Measurements from ENCODE around the gene FAM3B.

FAM3B gene

DNA sequence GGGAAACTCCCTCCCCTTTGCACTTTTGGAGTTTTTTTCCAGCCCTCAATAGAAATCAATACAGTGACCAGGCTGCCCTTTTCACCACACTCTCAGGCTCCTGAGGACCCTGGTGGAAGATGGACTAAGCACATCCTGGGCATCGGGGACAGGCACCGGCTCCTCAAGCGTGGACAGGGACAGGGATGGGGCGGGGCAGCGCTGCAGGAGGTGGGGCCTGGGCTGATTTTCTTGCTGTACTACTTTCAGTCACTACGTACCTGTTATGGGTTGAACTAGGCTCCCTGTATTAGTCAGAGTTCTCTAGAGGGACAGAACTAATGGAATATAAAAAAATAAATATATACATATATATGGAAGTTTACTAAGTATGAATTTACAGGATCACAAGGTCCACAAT, 47.7 kb downstream of the FAM3B start:
- H3K4me3 ChIP-seq (ENCODE audit: low read length): no peak overlapping the region
- DNase-seq (ENCODE audit: low read depth, low spot score): no peak

DNA sequence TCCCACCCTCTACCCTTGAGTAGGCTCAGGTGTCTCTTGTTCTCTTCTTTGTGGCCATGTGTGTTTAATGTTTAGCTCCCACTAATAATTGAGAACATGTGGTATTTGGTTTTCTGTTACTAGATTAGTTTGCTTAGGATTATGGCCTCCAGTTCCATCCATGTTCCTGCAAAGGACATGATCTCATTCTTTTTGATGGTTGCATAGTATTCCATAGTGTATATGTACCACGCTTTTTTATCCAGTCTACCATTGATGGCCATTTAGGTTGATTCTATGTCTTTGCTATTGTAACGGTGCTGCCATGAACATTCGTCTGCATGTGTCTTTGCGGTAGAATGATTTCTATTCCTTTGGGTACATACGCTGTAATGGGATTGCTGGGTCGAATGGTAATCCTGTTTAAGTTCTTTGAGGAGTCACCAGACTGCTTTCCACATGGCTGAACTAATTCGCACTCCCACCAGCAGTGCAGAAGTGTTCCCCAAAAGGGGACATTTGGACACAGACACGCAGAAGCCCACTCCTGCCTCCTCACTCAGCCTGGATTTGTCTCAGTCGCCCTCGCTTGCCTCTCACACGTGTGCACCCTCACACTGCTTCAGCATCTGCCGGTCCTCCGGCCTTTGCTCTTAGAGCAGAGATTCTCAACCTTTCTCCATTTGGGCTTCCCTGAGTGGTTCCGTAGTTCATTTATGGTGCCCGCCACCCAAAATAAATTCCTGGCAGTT, 48.9 kb downstream of the FAM3B start:
- no peak overlapping the region for H3K4me3 ChIP-seq (ENCODE audit: low read length)
- DNase-seq (ENCODE audit: low read depth, low spot score): no peak

DNA sequence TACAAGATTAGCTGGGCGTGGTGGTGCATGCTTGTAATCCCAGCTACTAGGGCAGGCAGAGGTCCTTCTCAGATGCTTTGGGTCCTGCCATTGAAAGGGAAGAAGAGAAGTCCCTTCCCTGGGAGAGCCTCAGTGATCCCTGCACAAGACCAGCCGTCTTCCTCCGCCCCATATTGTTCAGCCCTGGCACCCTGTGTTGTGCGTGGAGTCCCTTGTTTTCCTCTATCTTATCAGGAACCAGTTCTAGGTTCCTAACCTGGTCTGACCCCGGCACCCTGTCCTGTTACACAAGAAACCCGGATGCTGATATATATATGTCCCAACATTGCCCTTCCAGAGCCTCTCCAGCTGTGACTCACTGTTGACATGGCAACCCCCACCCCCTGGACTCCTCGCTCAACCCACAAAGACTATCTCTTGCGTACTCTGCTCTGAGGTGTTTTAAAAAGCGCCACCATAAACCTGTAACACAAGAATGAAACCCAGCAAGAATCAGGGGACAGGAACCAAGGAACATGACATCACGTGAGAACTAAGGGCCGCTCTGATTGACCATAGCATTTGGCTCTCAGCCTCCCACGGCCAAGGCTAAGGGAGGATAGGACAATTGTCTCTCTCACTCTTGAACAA, 50.0 kb downstream of the FAM3B start:
- H3K4me3 ChIP-seq (ENCODE audit: low read length): no peak overlapping the region
- DNase-seq (ENCODE audit: low read depth, low spot score): no peak

DNA sequence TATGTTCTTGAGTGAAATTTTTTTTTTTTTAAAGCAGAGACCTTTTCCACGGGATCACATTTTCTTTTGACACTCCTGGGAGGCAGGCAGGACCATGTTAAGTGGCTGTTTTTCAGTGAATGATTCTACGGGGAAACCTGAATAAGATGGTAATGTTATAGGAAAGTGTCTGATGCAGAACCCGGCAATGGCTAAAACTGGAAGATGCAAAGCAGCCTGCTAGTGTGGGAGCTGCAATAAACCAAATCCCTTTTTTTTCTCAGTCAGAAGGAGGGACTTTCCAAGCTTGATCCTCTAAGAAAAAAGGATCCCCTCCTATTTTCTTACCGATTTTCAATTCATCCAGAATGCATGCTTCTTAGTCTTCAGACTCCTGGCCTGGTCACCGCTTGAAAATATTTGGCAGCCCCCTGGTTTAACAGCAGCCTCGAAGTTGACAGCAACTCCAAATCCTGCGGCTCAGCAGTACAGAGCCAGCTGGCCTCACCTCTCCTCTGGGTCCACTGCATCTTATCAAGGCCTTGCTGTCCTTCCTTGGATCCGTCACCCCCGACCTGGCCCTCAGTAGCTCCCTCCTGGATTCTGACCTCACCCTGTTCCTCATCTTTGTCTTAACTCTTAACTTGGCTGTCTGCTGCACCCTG, 50.8 kb downstream of the FAM3B start:
- no peak for DNase-seq (ENCODE audit: low read depth, low spot score)
- H3K4me3 ChIP-seq (ENCODE audit: low read length): no peak overlapping the region

DNA sequence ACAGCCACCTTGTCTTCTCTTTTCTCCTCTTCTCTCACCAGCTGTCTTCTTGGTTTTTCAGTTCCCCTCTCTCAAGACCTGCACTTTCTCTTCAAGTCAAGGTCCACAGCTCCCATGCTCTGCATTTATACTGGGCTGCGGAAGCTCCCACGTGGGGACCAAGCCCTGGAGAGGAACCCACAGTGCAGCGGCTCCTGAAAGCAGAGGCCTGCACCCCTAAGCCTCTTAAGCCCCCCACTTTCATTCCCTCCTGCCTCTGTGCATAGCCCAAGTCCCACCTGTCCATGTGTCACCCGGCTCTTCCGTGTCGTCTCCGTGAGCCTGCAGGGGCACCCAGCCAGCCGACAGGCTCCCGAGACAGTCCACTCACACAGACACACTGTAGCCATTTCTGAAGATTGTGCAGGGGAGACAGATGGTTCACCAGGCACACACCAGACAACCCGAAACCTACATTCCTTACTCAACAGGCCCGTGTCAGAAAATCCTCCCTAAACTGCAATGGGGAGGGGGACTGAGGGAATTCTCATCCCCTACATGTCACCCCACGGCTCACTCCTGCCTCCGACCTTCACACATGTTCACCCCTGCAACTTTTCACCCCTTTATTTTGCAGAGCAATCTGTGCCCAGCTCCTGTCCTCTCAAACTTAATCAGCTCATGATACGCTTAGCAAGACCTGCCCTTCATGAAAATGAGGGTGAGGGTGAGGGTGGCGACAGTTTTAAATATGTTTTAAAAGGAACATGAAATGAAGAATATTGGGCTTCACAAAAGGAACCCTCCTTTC, 51.5 kb downstream of the FAM3B start:
- DNase-seq (ENCODE audit: low read depth, low spot score): no peak
- H3K4me3 ChIP-seq (ENCODE audit: low read length): no peak overlapping the region

DNA sequence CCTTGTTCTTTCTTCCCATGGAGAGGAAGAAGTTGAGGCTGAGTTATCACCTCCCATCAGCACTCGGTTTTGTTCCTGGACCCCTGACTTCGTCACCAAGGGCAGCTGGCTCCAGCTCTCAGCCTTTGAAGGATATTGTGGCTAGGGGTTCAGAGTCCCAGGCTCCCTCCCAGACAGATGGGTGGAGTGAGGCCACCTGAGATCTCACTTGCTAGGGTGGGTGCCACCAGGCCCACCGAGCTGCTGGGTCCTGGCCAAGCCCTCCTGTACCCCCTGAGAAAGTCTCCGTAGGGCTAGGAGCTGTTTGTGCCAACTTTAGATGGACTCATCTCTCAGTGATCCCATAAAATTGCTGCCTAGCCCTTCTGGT, 52.1 kb downstream of the FAM3B start:
- H3K4me3 ChIP-seq (ENCODE audit: low read length): no peak overlapping the region
- no peak for DNase-seq (ENCODE audit: low read depth, low spot score)

DNA sequence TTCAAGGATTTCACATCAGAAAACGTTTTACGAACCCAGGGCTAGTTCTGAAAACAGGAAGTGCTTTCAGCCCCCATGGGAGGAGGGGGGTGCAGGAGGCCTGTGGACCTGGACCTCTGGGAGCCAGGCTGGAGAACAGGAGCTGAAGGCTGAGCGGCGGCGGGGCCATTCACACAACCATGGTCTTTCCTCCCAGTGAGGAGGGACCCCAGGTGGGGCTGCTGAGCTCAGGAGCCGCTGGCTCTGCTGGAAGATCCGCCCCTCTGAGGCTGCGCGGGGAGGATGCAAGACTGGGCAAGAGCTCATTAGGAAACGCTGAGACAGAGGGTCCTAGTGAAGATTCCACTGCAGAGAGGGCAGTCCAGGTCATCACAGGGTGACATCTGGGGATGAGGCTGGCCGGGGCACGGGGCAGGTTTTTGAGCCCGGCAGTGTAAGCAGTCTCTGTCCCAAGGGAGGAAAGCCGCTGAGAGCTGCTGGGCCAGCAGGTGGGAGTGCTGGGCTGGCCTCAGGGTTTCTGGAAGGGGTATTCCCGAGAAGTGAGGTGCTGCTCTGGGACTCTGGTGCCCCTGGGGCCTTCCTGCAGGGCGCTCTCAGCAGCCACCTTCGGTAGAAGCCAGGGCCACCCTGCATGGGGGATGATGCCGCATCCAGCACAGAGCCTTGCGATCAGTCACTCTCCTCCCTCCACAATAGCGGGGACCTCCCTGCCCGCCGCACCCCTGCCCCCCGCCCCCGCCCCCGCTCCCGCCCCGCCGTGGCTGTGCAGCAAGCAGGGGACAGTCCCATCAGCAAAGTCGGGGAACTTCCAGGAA, 52.7 kb downstream of the FAM3B start:
- H3K4me3 ChIP-seq (ENCODE audit: low read length): no peak overlapping the region
- DNase-seq (ENCODE audit: low read depth, low spot score): no peak

DNA sequence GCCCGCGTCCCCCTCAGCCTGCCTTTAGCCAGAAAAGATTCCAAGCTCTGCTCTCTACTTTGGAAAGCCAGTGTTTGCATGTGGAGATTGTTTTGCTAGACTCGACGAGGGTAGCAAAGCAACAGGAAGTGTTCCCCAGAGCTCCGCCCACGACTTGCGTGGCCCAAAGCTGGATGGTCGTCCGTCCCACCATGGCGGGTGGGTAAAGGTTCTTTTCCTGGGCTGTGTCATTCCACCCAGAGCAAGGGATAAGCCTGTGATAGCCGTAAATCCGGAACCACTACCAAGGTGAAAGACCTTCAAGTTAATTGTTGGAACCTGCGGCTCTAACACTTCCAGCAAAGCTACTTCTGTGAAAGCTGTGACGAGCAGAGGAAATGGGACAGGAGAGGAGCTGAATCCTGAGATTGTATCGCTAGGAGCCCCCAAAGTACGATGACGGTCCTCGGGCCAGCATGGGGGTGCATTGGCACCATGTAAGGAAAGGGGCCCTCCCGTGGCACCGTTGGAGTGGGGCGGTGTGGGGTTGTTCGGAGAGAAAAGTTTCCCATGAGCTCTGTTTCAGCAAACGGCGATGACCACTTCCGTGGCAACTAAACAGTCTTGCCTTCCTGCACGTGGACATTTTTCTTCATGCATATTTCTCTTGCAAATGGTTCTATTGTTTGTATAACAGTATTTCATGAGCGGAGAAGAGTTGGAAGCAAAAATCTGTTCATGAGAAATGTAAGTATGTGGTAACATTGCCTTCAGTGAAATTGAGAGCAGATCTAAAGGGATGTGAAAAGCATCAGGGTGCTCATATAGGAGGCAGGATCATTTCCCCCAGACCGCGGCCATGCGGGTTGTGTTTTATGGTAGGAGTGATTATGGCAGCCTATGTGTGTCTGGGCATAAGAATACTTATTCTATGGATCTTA, 53.6 kb downstream of the FAM3B start:
- H3K4me3 ChIP-seq (ENCODE audit: low read length): no peak overlapping the region
- no peak for DNase-seq (ENCODE audit: low read depth, low spot score)

DNA sequence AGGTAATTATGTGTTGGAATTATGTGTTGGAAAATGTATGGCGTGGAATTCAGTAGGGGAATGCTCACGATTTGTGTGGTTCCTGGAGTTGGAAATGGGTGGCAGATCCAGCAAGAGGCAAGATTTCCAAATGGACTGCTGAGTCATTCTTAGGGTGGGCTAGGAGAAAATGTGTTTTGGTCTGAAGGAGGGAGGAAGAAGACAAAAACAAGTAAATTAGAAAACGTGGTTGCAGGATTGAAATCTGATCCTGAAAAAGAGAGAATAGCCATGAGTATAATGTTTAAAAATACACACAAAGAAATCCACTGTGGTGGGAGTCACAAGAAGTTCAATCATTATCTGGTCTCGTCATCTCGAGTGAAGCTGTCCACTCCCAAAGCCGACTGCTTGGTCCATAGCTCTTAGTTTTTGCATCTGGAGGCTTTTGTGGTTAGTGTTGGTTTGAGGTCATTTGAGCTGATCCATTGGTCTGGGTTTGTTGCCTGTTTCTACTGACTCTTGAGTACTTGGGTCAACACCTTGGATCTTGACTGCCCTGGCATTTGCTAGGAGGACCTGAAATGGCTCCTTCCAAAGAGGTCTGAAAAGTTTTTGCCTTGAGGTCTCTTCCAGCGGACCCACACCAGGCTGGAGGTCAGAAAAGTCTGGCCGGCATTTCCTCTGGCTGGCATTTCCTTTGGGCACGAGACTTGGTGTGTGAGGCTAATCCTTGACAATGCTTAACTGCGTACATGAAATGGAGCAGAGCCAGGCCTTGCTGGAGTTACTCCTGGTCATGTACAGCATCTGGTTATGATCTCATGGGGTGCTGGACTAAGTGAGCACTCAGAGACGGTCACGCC, 54.5 kb downstream of the FAM3B start:
- no peak overlapping the region for H3K4me3 ChIP-seq (ENCODE audit: low read length)
- DNase-seq (ENCODE audit: low read depth, low spot score): no peak

DNA sequence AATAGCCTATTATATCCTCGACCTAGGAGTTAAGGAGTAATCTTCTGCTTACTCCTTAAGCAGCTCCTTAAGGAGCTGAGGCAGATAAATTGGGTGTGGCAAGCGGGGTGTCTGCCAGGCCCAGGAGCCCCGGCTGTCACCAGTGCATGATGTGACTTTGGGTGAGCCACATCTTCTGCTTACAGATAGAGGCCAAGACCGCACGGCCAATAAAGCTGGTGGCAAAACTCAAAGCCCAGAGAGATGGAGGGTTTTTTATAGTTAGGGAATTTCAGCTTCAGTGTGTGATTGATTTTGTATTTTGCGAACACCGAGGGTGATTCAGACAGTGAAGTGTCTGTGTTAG, 55.1 kb downstream of the FAM3B start:
- no peak overlapping the region for H3K4me3 ChIP-seq (ENCODE audit: low read length)
- no peak for DNase-seq (ENCODE audit: low read depth, low spot score)

DNA sequence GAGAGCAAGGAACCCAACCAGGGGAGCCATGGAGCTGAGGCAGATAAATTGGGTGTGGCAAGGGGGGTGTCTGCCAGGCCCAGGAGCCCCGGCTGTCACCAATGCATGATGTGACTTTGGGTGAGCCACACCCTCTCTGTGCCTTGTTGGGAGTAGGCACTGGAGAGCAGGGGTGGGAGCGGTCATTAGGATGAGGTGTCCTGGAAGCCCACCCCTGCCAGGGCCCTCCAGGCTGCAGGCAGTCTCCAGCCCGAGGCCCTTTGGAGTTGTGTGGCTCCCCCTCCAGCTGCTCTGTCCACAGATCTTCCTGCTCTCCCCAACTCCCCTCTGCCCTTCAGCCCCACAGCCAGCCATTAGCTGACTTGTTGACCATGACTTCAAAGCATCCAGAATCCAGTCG, 56.7 kb downstream of the FAM3B start:
- H3K4me3 ChIP-seq (ENCODE audit: low read length): no peak overlapping the region
- no peak for DNase-seq (ENCODE audit: low read depth, low spot score)

DNA sequence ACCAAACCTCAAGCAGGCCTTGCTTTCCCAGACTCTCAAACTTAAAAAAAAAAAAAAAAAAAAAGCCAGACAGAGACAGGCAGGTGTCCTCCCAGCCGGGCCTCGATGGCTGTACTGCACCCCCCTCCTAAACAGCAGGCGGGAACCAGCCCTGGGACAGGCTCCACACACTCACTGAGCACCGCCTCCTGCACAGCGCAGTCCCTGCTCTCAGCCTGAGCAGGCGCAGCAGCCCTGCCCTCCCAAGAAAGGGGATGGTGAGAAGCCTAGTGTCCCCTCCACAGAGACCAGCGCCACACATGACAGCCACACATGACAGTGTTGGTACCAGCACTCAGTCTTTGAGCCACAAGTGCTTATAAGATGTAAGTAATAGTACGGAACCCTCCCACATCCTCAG, 57.2 kb downstream of the FAM3B start:
- peak; percentile 24 for DNase-seq (ENCODE audit: low read depth, low spot score)
- no peak overlapping the region for H3K4me3 ChIP-seq (ENCODE audit: low read length)

DNA sequence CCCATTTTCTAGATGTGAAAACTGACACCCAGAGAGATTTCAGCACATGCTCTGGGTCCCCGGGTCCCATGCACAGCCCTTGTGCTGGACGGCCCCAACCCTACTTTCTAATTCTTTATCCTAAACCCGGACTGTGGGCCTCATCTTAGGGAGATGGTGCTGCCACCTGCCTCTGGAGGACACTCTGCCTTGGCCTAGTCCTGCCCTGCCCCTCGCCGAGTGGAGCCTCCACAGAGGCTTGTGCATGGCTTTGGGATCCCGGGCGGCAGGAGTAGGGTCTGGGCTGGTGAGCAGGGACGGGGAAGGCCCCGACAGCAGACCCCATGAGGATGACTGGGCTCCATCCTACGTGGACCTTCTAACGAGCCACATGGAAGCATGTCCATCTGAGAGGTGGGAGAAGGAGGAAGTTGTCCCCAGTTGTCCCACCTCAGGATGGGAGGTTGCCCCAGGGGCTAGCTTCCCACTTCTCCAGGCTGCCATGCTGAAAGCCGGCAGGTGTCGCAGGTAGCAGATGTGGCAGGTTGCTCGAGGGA, 57.6 kb downstream of the FAM3B start:
- H3K4me3 ChIP-seq (ENCODE audit: low read length): no peak overlapping the region
- DNase-seq (ENCODE audit: low read depth, low spot score): no peak

DNA sequence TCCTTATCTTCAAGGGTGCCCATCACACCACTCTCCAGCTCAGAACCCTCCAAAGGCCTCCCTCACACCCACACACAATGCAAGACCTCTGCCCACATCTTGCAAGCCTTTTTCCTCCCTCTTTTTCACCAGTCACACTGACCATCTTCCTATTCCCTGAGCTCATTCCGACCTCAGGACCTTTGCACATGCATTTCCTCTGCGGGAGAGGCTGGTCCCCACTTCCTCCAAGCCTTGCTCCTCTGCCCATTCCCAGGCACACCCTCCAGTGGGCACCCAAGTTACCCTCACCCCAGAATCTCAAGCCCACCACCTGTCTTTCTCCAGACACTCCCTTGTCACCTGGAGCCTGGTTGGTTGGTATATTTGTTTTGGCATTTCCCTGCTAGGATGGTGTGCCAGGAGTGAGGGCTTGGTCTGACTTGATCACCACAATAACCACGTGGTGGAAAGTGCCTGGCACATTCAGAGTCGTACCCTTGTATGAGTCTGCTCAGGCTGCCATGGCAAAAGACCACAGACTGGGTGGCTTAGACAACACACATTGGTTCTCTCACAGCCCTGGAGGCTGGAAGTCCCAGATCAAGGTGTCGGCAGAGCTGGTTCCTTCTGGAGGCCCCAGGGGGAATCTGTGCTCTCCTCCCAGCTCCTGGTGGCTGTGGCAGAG, 58.4 kb downstream of the FAM3B start:
- DNase-seq (ENCODE audit: low read depth, low spot score): peak; percentile 32
- H3K4me3 ChIP-seq (ENCODE audit: low read length): no peak overlapping the region

DNA sequence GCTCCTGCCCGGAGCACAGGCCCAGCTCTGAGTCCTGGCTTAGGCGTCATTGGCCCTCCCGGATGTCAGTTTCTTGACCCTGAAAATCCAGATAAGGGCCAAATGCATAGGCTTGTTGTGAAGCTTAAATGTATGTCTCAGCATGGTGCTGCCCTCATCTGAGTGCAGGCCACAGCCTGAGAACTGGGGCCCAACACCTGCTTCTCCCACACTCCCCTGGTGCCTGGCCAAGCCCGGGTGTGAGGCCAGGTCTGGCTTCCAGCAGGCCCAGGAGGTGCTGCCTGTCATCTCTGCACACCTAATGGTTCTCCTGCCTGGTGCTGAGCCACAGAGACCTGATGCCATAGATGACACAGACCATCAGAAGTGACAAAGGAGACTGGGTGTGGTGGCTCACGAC, 59.3 kb downstream of the FAM3B start:
- H3K4me3 ChIP-seq (ENCODE audit: low read length): no peak overlapping the region
- no peak for DNase-seq (ENCODE audit: low read depth, low spot score)

DNA sequence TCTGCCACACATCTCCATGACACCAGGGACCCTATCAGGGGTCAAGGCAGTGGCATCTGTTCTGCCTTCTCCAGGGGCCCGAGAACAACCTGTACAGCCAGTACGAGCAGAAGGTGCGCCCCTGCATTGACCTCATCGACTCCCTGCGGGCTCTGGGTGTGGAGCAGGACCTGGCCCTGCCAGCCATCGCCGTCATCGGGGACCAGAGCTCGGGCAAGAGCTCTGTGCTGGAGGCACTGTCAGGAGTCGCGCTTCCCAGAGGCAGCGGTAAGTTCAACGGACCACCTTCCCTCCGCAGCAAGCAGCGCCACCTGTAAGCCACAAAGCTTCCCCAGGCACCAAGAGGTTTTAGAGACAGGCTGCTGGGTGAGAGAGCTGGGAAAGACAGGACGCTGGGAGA, 61.1 kb downstream of the FAM3B start:
- DNase-seq (ENCODE audit: low read depth, low spot score): no peak
- no peak overlapping the region for H3K4me3 ChIP-seq (ENCODE audit: low read length)

DNA sequence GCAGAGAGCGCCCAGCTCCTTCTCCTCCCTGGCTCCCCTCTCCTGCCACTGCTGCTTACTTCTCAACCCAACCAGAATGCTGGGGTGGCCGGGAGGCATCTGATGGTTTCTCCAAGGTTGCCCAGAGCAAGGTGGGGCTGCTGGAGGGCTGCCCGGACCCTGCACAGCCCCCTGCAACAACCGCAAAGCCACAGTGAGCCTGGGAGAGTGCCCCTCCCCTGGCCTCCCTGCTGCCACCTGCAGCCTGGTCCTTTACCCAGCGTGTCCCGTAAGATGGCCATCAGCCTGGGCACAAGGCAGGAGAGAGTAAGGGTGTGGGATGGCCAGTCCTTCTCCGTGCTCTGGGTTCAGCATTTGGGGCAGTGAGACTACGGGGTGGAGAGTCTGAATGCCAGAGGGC, 62.2 kb downstream of the FAM3B start:
- DNase-seq (ENCODE audit: low read depth, low spot score): no peak
- no peak overlapping the region for H3K4me3 ChIP-seq (ENCODE audit: low read length)
